Keratinocyte (primary cell): ENCODE data around the gene PEX7. TPM values are rescaled to one million over a fixed set of nuclear protein-coding genes. Genes with fewer than 3 reads are reported as not detected.

ENCODE experiments used
- DNase-seq: peaks from one replicate; pipeline ENCODE4 v3.0.0-alpha.2; 2011; ENCODE audit warnings: low read depth, missing footprints, low spot score
- FAIRE-seq: peaks from 2 replicates; lab custom pipeline; 2011; peaks lifted over from hg19 to GRCh38; lab: Jason Lieb, UNC
- H2AFZ ChIP-seq: 2 replicates; pipeline ENCODE4 v1.6.0; 2012; ENCODE audit warnings: low read length, control low read depth, inconsistent platforms; ENCODE audit not compliant: control insufficient read depth
- H3K27ac ChIP-seq: 2 replicates; pipeline ENCODE4 v1.5.1; 2011; ENCODE audit warnings: low read length; ENCODE audit not compliant: control insufficient read depth, insufficient read depth
- H3K27me3 ChIP-seq: 3 replicates; pipeline ENCODE4 v1.6.0; 2011; ENCODE audit warnings: low read length; ENCODE audit not compliant: control insufficient read depth, insufficient read depth; ENCODE audit errors: extremely low read depth
- H3K36me3 ChIP-seq, 2 experiments: 2 replicates in 1 of 2; 3 replicates in 1 of 2; pipeline ENCODE4 v1.5.1; 2011; ENCODE audit warnings: low read length in 2 of 2, mild to moderate bottlenecking in 1 of 2; ENCODE audit not compliant: control insufficient read depth in 2 of 2, insufficient read depth in 2 of 2; ENCODE audit errors: extremely low read depth in 1 of 2
- H3K4me1 ChIP-seq: 3 replicates; pipeline ENCODE4 v1.5.1; 2011; ENCODE audit warnings: low read length; ENCODE audit not compliant: control insufficient read depth, insufficient read depth; ENCODE audit errors: extremely low read depth
- H3K4me2 ChIP-seq: 3 replicates; pipeline ENCODE4 v1.6.0; 2011; ENCODE audit warnings: low read depth, low read length; ENCODE audit not compliant: control insufficient read depth, insufficient read depth; ENCODE audit errors: extremely low read depth
- H3K4me3 ChIP-seq, 3 experiments: fragments of 200-600 bp in 1 of 3; sonication (generic) in 1 of 3; 2 replicates in 2 of 3; 3 replicates in 1 of 3; pipeline ENCODE4 v1.5.1; 2011 to 2016; ENCODE audit warnings: low read length in 3 of 3, mild to moderate bottlenecking in 3 of 3, control low read depth in 2 of 3, inconsistent platforms in 1 of 3, low read depth in 1 of 3, mixed read lengths in 1 of 3, mixed run types in 1 of 3, moderate library complexity in 1 of 3; ENCODE audit not compliant: control insufficient read depth in 2 of 3, insufficient read depth in 2 of 3; ENCODE audit errors: extremely low read depth in 1 of 3
- H3K79me2 ChIP-seq: 2 replicates; pipeline ENCODE4 v1.6.0; 2012; ENCODE audit warnings: low read length; ENCODE audit not compliant: control insufficient read depth, insufficient read depth
- H3K9ac ChIP-seq: 3 replicates; pipeline ENCODE4 v1.6.0; 2011; ENCODE audit warnings: low read length; ENCODE audit not compliant: control insufficient read depth, insufficient read depth; ENCODE audit errors: extremely low read depth
- H3K9me1 ChIP-seq: 3 replicates; pipeline ENCODE4 v1.6.0; 2011; ENCODE audit warnings: low read length; ENCODE audit not compliant: control insufficient read depth, insufficient read depth; ENCODE audit errors: extremely low read depth
- H3K9me3 ChIP-seq: 2 replicates; pipeline ENCODE4 v1.5.1; 2012; ENCODE audit warnings: low read depth, low read length; ENCODE audit not compliant: control insufficient read depth
- H4K20me1 ChIP-seq: 3 replicates; pipeline ENCODE4 v1.6.0; 2011; ENCODE audit warnings: low read length; ENCODE audit not compliant: control insufficient read depth, insufficient read depth; ENCODE audit errors: extremely low read depth
- EZH2 ChIP-seq: IDR thresholded peaks from one replicate; pipeline ENCODE4 v1.6.1; 2012; ENCODE audit warnings: inconsistent platforms, mild to moderate bottlenecking, low read length, moderate library complexity
- dilution Hi-C: fragments of 300-500 bp; cut with MboI; formaldehyde crosslinking; loops from one replicate; pipeline ENCODE4 v1.7.0; 2020; ENCODE audit warnings: low sequenced_read_pairs; ENCODE audit not compliant: extremely low pct_ligation_motif_present
- polyA plus RNA-seq, 5 experiments: library from polyadenylated mRNA; depleted of rRNA in 3 of 5; stranded (reverse) in 3 of 5; stranded (forward) in 1 of 5; unstranded in 1 of 5; fragments of >200 nt; gene quantifications; 1 replicate in 1 of 5; 2 replicates in 3 of 5; 3 replicates in 1 of 5; pipeline versions ENCODE4 v1.2.1 to v1.2.3, GENCODE V29; 2011 to 2012; ENCODE audit warnings: missing spikeins in 2 of 5, low read depth in 1 of 5, low replicate concordance in 1 of 5
- TF ChIP-seq, protein P1 (sequence below), 3 experiments: IDR thresholded peaks in 1 of 3; conservative IDR thresholded peaks in 1 of 3; optimal IDR thresholded peaks in 1 of 3; 2 replicates in 2 of 3; 3 replicates in 1 of 3; pipeline versions ENCODE3 to v1.5.1; 2011; ENCODE audit warnings: low read length in 3 of 3, mild to moderate bottlenecking in 3 of 3, moderate library complexity in 2 of 3, control low read depth in 1 of 3, inconsistent platforms in 1 of 3; ENCODE audit not compliant: insufficient read depth in 2 of 3; ENCODE audit errors: extremely low read depth in 1 of 3

PEX7 gene
- polyA plus RNA-seq, 1 donor (not counting 4 experiments of a cell fraction or from before 2014, with no cell fraction given) = 15.6 TPM

DNA sequence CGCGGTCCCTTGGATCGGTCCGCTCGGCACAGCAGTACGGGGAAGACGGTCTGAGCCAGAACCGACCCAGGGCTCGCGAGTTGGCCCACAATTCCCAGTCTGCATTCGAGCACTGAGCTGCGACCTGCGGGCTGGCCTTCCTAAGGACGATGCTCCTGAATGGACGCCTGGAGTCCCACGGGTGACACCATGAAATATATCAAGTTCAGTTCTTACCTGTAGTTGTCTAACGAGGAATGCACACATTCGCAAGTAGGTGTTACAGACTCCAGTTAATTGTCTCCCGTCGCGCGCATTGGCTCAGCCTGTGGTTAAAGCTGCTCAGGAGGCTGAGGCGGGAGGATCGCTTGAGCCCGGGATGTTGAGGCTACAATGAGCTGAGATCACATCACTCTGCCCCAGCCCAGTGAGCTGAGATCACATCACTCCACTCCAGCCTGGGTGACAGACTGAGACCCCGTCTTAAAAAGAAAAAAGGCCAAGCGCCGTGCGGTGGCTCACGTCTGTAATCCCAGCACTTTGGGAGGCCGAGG is 802 bp downstream of the PEX7 start:
- peak overlapping the region; percentile 75 for H3K27ac ChIP-seq
- H3K79me2 ChIP-seq = no peaks in the 10 kb centered on the region
- peak overlapping the region; percentile 86 for H3K4me2 ChIP-seq
- H4K20me1 ChIP-seq = peaks cover 2% of the 10 kb centered on the region
- H3K4me3 ChIP-seq = peak overlapping the region; percentile 61 to 79 (median 77)
- FAIRE-seq = no peak
- DNase-seq = no peak
- TF ChIP-seq EZH2 = no peak
- TF ChIP-seq, protein P1, sequence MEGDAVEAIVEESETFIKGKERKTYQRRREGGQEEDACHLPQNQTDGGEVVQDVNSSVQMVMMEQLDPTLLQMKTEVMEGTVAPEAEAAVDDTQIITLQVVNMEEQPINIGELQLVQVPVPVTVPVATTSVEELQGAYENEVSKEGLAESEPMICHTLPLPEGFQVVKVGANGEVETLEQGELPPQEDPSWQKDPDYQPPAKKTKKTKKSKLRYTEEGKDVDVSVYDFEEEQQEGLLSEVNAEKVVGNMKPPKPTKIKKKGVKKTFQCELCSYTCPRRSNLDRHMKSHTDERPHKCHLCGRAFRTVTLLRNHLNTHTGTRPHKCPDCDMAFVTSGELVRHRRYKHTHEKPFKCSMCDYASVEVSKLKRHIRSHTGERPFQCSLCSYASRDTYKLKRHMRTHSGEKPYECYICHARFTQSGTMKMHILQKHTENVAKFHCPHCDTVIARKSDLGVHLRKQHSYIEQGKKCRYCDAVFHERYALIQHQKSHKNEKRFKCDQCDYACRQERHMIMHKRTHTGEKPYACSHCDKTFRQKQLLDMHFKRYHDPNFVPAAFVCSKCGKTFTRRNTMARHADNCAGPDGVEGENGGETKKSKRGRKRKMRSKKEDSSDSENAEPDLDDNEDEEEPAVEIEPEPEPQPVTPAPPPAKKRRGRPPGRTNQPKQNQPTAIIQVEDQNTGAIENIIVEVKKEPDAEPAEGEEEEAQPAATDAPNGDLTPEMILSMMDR (optimal IDR thresholded peaks at IDR 0.05 in 1 of 3, IDR thresholded peaks at IDR 0.05 in 1 of 3, conservative IDR thresholded peaks at IDR 0.05 in 1 of 3; ENCODE audit: extremely low read depth in 1 of 3, insufficient read depth in 2 of 3, low read length in 3 of 3) = no peak
- H3K36me3 ChIP-seq = peaks cover 2 to 6% of the 10 kb centered on the region in 2 experiments
- no peaks in the 10 kb centered on the region for H3K4me1 ChIP-seq
- dilution Hi-C loops = no loop called here
- H3K9me3 ChIP-seq = no peaks in the 10 kb centered on the region
- peak overlapping the region; percentile 99 for H2AFZ ChIP-seq
- H3K27me3 ChIP-seq = no peaks in the 10 kb centered on the region
- H3K9ac ChIP-seq = peak overlapping the region; percentile 84
- no peaks in the 10 kb centered on the region for H3K9me1 ChIP-seq

DNA sequence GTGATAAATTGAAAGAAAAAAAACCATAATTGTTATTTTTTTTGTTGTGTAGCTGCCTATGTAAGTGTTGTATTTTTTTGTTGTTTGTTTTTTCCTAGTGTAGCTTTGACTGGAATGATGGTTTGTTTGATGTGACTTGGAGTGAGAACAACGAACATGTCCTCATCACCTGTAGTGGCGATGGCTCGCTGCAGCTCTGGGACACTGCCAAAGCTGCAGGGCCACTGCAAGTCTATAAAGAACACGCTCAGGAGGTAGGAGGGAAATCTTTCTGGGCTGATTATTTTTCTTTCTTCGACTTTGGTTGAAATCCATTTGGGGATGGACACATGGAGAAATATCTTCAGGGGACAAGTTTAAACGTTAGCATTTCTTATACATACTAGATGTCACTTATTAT is 3.8 kb downstream of the PEX7 start:
- Histone ChIP-seq H2AFZ (no peak overlapping the region), H3K27ac (no peak overlapping the region), H4K20me1 (peaks cover 2% of the 10 kb centered on the region), H3K9ac (no peak overlapping the region), H3K79me2 (no peaks in the 10 kb centered on the region), H3K4me1 (no peaks in the 10 kb centered on the region), H3K36me3 (peaks cover 4 to 6% of the 10 kb centered on the region in 2 experiments), H3K4me2 (no peak overlapping the region), H3K9me3 (no peaks in the 10 kb centered on the region), H3K27me3 (no peaks in the 10 kb centered on the region), H3K9me1 (no peaks in the 10 kb centered on the region), H3K4me3 (no peak overlapping the region)
- dilution Hi-C loops = no loop called here
- DNase-seq = no peak
- no peak for FAIRE-seq
- TF ChIP-seq, protein P1 (optimal IDR thresholded peaks at IDR 0.05 in 1 of 3, IDR thresholded peaks at IDR 0.05 in 1 of 3, conservative IDR thresholded peaks at IDR 0.05 in 1 of 3; ENCODE audit: extremely low read depth in 1 of 3, insufficient read depth in 2 of 3, low read length in 3 of 3) = no peak
- TF ChIP-seq EZH2 = no peak
